ENCODE data around the gene KLHDC4. TPM values are rescaled to one million over a fixed set of nuclear protein-coding genes. Genes with fewer than 3 reads are reported as not detected.

Gene KLHDC4
- total RNA-seq, 4 donors from 2014 or later: 17.0 to 51.6 (median 23.2) TPM

DNA sequence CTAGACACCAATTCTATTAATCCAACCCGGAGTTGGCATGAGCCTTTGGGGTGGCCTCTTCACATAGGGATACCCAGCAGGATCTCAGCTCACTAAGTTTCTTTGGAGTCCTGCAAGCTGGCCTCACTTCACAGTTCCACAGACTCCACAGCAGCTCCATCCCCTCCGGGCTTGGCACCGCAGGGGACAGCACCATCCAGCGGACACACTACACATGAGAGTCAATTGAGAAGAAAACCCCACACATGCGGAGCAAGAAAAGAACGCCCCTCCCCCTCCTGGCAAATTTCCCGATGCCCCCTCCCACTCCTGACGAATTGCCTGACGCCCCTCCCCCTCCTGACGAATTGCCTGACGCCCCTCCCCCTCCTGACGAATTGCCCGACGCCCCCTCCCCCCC is 31.1 kb downstream of the KLHDC4 start:
- TF ChIP-seq, protein P1, sequence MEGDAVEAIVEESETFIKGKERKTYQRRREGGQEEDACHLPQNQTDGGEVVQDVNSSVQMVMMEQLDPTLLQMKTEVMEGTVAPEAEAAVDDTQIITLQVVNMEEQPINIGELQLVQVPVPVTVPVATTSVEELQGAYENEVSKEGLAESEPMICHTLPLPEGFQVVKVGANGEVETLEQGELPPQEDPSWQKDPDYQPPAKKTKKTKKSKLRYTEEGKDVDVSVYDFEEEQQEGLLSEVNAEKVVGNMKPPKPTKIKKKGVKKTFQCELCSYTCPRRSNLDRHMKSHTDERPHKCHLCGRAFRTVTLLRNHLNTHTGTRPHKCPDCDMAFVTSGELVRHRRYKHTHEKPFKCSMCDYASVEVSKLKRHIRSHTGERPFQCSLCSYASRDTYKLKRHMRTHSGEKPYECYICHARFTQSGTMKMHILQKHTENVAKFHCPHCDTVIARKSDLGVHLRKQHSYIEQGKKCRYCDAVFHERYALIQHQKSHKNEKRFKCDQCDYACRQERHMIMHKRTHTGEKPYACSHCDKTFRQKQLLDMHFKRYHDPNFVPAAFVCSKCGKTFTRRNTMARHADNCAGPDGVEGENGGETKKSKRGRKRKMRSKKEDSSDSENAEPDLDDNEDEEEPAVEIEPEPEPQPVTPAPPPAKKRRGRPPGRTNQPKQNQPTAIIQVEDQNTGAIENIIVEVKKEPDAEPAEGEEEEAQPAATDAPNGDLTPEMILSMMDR (IDR thresholded peaks at IDR 0.05; ENCODE audit: low read depth): no peak

DNA sequence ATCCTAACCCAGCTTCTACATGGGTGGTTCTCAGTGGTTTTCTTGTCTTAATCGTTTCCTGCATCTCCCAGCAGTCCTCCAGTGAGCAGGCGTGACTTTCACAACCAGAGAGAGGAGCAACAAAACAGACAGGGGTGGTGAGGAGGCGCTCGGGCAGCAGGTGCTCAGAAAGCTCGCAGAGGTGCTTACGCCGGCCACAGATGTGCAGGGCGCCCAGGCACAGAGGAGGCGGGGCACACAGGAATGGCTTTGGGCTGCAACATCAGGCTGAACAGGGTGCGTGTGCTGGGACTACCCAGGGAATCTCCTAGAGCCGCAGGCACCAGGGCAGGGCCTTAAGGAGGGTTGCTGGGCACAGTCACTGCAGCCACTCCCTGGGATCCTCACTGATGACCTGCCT is 32.6 kb downstream of the KLHDC4 start:
- TF ChIP-seq, protein P1 (IDR thresholded peaks at IDR 0.05; ENCODE audit: low read depth): no peak

DNA sequence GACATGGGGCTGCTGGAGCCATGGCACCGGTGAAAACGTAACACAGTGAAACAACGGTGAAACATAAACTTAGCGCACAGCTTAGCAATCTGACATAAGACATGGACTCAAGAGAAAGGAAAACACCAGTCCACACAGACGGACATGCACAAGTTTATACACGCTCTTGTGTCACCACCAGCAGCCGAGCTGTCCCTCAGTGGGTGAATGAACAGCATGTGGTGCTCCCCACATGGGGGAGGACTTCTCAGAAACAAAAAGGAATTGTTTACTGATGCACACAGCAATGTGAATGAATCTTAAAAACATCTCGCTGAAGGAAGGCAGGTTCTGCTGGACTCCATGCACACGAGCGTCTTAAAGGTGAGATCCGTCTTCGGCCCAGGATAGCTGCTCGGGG is 34.2 kb downstream of the KLHDC4 start:
- TF ChIP-seq, protein P1 (IDR thresholded peaks at IDR 0.05; ENCODE audit: low read depth): no peak

DNA sequence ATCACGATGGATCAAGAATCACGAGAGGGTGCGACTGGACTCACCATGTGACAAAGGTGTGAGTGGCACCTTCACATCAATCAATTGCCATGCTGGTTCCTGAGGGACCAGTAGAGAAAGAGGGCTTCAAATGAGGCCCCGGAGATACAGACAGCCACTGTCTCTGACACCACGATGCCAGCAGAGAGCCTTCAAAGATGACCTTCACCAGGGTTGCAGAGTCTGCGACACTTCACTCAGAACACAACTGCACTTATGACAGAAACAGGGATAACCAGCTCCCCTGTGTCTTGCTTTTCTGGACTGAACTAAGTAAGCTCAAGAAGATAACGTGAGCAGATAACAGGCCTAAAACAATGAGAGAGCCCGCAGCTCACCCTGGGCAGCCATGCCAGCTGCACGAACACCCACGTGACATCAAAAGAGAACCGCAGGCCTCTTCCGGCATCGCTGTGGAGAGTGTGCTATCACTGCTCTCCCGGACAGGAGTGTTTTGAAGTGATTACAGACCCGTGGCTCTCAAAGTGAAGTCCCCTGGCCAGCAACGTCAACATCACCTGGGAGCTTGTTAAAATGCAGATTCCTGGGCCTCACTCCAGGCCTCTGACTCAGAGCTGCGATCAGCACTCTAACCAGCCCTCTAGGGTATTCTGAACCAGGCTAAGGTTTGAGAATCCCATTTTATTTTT is 36.4 kb downstream of the KLHDC4 start:
- TF ChIP-seq, protein P1 (IDR thresholded peaks at IDR 0.05; ENCODE audit: low read depth): no peak

DNA sequence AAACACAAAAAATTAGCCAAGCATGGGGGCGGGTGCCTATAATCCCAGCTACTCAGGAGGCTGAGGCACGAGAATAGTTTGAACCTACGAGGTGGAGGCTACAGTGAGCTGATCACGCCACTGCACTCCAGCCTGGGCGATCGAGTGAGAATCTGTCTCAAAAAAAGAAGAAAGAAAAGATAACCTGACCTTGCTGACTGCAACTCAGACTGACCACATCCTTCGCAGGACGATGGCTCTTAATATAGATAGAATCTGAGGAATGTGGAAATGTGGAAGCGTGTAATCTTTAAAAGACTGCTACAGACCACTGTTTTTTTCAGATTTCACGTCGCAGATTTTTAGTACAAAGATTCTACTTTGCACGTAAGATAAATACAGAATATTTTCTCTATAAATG is 37.8 kb downstream of the KLHDC4 start:
- TF ChIP-seq, protein P1 (IDR thresholded peaks at IDR 0.05; ENCODE audit: low read depth): no peak

DNA sequence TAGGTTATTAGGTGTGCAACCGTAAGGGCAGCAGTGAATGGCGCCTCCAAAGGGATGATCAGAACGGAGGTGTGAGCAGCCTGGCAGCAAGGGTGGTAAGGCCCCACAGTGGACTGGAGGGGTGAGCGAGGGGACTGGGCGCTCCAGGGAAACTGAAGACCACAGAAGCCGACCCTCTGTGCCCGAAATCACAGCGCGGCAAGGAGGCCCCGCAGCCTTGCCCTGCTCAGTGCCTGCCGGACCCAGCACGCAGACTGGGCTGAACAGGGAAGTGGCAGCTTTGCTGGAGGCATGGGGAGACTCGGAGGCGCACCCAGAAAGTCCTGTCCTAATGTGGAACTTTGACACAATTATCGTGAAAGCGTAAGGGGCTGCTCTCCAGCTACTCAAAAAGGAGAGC is 38.4 kb downstream of the KLHDC4 start:
- TF ChIP-seq, protein P1 (IDR thresholded peaks at IDR 0.05; ENCODE audit: low read depth): no peak

DNA sequence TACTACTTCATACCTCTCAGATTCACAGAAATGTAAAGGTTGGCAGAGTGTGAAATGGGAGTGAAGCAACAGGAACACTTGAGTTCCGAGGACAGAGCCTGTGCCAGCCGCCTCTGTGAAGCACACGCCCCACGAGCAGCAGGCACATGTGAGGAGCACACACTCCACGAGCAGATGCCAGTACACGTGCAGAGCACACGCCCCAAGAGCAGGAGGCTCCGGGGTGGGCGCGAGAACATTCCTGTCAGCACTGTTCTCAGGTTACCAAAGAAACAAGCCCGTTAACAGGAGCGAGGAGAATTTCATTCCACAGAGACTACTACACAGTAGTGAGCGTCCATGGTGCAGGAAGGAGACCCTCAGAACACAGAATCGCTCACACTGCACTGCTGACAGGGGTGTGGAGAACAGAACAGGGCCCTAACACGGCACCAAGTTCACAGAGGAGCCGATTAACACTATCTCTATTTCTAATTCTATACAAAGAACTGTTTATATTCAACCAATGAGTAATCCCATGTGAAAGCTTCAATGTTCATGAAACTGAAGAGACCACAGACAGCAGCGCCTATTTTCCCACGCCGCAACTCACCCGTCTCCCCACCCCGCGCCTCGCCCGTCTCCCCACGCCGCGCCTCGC is 40.1 kb downstream of the KLHDC4 start:
- TF ChIP-seq, protein P1 (IDR thresholded peaks at IDR 0.05; ENCODE audit: low read depth): no peak

Measured in subcutaneous adipose tissue (tissue), 4 donors.